Uterus (tissue), 4 donors: Measurements from ENCODE around the gene KRTAP2-4. TPM values are rescaled to one million over a fixed set of nuclear protein-coding genes. Genes with fewer than 3 reads are reported as not detected.
"Not testable (repeated sequence)": the region's sequence is repeated elsewhere in the genome, so short reads cannot be mapped to it uniquely, and the experiment has no call there.

Source experiments
- DNase-seq, 2 donors: peaks; one replicate each; pipeline ENCODE4 v3.0.0-alpha.2; 2019 to 2020
- H3K27ac ChIP-seq, 2 donors: fragments of 200-600 bp; sonication (generic); 1 replicate in 1 of 2; 2 replicates in 1 of 2; pipeline ENCODE4 v1.5.1; 2016 to 2018
- H3K27me3 ChIP-seq, 2 donors: fragments of 200-600 bp; sonication (generic); one replicate each; pipeline ENCODE4 v1.5.1; 2018 to 2019; ENCODE audit warnings: control low read depth in 1 of 2
- H3K36me3 ChIP-seq, 2 donors: fragments of 200-600 bp; sonication (generic); one replicate each; pipeline ENCODE4 v1.5.1; 2019; ENCODE audit warnings: control low read depth in 1 of 2
- H3K4me1 ChIP-seq, 2 donors: fragments of 200-600 bp; sonication (generic); one replicate each; pipeline ENCODE4 v1.5.1; 2018 to 2019; ENCODE audit warnings: control low read depth in 1 of 2
- H3K4me3 ChIP-seq, 2 donors: fragments of 200-600 bp; sonication (generic); 1 replicate in 1 of 2; 2 replicates in 1 of 2; pipeline ENCODE4 v1.5.1; 2018 to 2019; ENCODE audit warnings: mild to moderate bottlenecking in 1 of 2
- H3K9me3 ChIP-seq, 2 donors: fragments of 200-600 bp; sonication (generic); one replicate each; pipeline ENCODE4 v1.5.1; 2019; ENCODE audit warnings: control low read depth in 1 of 2
- POLR2A ChIP-seq, 2 donors: fragments of 450-650 bp; IDR thresholded peaks; one replicate each; pipeline ENCODE4 v1.6.1; 2016; ENCODE audit warnings: antibody characterized with exemption in 2 of 2, mild to moderate bottlenecking in 1 of 2, moderate library complexity in 1 of 2
- intact Hi-C: fragments of 100-400 bp; cut with DNase I; formaldehyde crosslinking; loops from one replicate; pipeline ENCODE4 v1.15.1; 2023; ENCODE audit warnings: low total_unique reads
- total RNA-seq, 4 donors: library from RNA; depleted of rRNA in 3 of 4; stranded (reverse); fragments of >200 nt in 3 of 4; gene quantifications; one replicate each; pipeline versions ENCODE4 v1.1.0 to v1.2.4, GENCODE V29; 2014 to 2023
- TF ChIP-seq, protein P1 (sequence below), 4 experiments: fragments of 200-600 bp in 2 of 4; fragments of 450-650 bp in 2 of 4; sonication (generic) in 2 of 4; IDR thresholded peaks; one replicate each; pipeline ENCODE4 v1.5.1; 2016 to 2019; ENCODE audit warnings: antibody characterized with exemption in 4 of 4, mild to moderate bottlenecking in 2 of 4, moderate library complexity in 1 of 4
- donor health status: DM: yes; HTN: yes; CAD: no.

Gene KRTAP2-4
- total RNA-seq, 4 donors from 2014 or later: not detected

DNA sequence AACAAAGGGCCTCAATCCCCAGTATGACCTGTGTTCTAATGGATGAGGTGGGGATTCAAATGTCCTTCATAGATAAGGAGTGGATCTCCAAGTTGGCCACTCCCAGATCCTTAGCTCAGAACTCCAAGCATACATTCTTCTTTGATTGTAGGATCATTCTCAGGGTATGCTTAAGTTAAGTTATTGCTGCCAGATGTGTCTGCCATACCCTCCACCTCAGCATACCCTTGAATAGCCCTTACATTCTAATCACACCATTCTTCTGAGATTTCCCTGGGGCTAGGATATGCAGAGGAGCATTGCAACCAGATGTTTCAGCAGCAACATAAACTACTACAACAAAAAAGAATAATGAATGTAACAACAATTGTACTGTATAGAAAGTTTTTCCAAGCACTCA is 1.6 kb upstream of the KRTAP2-4 start:
- no peak overlapping the region for H3K27ac ChIP-seq
- H3K4me3 ChIP-seq: no peak overlapping the region
- no peak for DNase-seq
- intact Hi-C loops: no loop called here
- TF ChIP-seq, protein P1, sequence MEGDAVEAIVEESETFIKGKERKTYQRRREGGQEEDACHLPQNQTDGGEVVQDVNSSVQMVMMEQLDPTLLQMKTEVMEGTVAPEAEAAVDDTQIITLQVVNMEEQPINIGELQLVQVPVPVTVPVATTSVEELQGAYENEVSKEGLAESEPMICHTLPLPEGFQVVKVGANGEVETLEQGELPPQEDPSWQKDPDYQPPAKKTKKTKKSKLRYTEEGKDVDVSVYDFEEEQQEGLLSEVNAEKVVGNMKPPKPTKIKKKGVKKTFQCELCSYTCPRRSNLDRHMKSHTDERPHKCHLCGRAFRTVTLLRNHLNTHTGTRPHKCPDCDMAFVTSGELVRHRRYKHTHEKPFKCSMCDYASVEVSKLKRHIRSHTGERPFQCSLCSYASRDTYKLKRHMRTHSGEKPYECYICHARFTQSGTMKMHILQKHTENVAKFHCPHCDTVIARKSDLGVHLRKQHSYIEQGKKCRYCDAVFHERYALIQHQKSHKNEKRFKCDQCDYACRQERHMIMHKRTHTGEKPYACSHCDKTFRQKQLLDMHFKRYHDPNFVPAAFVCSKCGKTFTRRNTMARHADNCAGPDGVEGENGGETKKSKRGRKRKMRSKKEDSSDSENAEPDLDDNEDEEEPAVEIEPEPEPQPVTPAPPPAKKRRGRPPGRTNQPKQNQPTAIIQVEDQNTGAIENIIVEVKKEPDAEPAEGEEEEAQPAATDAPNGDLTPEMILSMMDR (IDR thresholded peaks at IDR 0.05): no peak
- TF ChIP-seq POLR2A (IDR thresholded peaks at IDR 0.05): no peak
- H3K36me3 ChIP-seq: no peaks in the 10 kb centered on the region
- no peaks in the 10 kb centered on the region for H3K27me3 ChIP-seq
- no peaks in the 10 kb centered on the region for H3K9me3 ChIP-seq
- H3K4me1 ChIP-seq: peaks cover 0 to 3% of the 10 kb centered on the region in 2 donors

DNA sequence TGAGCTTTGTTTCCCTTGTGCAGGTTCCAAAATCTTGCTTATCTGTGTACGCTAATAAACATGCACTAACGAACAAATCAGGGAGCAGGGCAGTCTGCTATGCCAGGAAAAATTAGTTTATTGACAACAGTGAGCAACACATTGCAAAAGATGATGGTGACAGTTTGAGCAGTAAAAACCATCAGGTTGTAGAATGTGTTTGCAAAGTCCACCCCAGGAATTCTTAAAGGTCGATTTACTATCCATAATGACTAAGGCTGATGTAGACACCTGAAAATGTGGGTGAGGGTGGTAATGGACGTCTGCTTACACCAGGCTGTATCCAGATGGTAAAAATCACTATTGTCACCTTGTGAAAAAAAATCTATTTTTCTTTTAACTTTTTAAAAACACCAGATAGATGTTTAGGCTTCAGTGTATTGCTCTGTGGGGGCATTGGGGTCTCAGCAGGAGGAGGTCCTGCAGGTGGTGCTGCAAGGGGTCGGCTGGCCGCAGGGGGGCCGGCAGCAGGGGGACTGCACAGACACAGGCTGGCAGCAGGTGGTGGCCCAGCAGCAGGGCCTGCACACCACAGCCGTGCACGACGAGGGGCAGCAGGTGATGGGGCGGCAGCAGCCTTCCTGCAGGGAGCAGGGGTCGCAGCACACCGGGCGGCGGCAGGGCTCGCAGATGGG is 526 bp downstream of the KRTAP2-4 start:
- DNase-seq, intact Hi-C loops, H3K4me1 ChIP-seq, H3K9me3 ChIP-seq, H3K36me3 ChIP-seq, H3K27me3 ChIP-seq, H3K4me3 ChIP-seq, H3K27ac ChIP-seq: not testable (repeated sequence)

DNA sequence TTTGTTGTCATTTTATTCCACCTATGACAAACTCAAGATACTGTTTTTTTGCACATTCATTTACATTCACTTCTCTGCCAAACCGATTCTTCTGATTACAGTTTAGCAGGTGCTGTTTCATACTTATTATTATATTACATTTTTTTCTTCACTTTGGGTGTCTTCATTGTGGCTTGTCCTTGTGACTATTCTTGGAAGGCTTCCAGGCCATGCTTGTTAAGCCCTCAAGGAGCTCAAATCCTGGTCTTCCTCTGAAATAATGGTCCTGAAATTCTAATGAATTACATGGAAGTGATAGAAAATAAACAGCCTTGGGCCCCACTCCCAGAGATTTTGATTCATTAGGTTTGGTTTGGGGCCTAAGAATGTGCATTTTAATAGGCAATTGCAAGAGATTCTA is 1.4 kb downstream of the KRTAP2-4 start:
- TF ChIP-seq POLR2A (IDR thresholded peaks at IDR 0.05): no peak
- TF ChIP-seq, protein P1 (IDR thresholded peaks at IDR 0.05): no peak
- DNase-seq: no peak
- Histone ChIP-seq H3K27ac (no peak overlapping the region), H3K36me3 (no peaks in the 10 kb centered on the region), H3K27me3 (no peaks in the 10 kb centered on the region), H3K4me3 (no peak overlapping the region), H3K9me3 (no peaks in the 10 kb centered on the region), H3K4me1 (peaks cover 0 to 8% of the 10 kb centered on the region in 2 donors)
- intact Hi-C loops: no loop called here

DNA sequence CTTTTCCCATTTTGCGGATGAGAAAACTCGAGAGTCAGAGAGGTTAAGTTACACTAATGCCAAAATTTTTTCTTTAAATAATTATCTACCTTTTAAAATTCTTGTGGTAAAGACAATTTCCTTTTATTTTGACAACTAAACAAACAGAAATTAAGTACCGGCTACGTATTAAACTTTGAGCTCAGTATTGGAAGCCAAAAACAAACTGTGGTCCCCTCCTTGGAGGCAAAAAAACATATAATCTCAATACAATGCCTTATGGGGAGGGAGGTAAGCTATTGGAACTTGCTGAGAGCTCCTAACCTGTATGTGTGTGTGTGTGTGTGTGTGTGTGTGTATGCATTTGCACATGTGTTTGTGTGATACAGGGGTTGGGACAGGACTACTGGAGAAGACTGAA is 2.2 kb downstream of the KRTAP2-4 start:
- intact Hi-C loops: no loop called here
- H3K4me3 ChIP-seq: no peak overlapping the region
- no peak for TF ChIP-seq POLR2A (IDR thresholded peaks at IDR 0.05)
- TF ChIP-seq, protein P1 (IDR thresholded peaks at IDR 0.05): no peak
- peaks cover 0 to 8% of the 10 kb centered on the region in 2 donors for H3K4me1 ChIP-seq
- H3K27ac ChIP-seq: no peak overlapping the region
- H3K27me3 ChIP-seq: no peaks in the 10 kb centered on the region
- no peak for DNase-seq
- no peaks in the 10 kb centered on the region for H3K36me3 ChIP-seq
- no peaks in the 10 kb centered on the region for H3K9me3 ChIP-seq

DNA sequence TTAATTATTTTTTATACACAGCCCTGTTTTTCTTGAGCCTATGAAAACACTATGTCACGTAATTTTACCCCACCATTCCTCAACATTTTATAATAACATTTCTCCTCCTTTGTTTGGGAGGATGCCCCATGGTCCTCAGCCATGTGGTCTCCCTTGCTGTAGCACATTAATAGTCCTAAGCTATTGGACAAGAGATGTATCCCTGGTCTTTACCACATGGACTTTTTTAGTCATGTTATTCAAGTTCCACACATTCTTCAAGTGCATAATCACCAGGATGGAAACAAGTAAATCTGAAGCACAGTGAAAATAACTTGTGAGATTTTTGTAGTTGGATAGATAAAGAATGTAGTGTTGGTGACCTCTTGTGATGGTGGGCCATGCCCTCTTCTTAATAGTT is 3.7 kb downstream of the KRTAP2-4 start:
- Histone ChIP-seq H3K36me3 (no peaks in the 10 kb centered on the region), H3K4me1 (peaks cover 0 to 8% of the 10 kb centered on the region in 2 donors), H3K9me3 (no peaks in the 10 kb centered on the region), H3K4me3 (no peak overlapping the region), H3K27me3 (no peaks in the 10 kb centered on the region), H3K27ac (peak overlapping the region; percentile 58 to 67)
- DNase-seq: no peak
- no peak for TF ChIP-seq POLR2A (IDR thresholded peaks at IDR 0.05)
- TF ChIP-seq, protein P1 (IDR thresholded peaks at IDR 0.05): no peak
- intact Hi-C loops: no loop called here
